Vagina (tissue), 2 donors: ENCODE data around the gene UGT2B28.
"Not testable (repeated sequence)": the region's sequence is repeated elsewhere in the genome, so short reads cannot be mapped to it uniquely, and the experiment has no call there.

Experiments used
- POLR2AphosphoS5 ChIP-seq, 2 donors: sonication (generic); formaldehyde crosslinking; IDR thresholded peaks; one replicate each; pipeline ENCODE4 v1.9.0; 2017; ENCODE audit warnings: antibody characterized with exemption in 2 of 2, mild to moderate bottlenecking in 2 of 2, low read depth in 1 of 2; ENCODE audit not compliant: insufficient read depth in 1 of 2
- TF ChIP-seq, protein P1 (sequence below), 3 experiments: fragments of 450-650 bp in 2 of 3; fragments of 200-600 bp in 1 of 3; sonication (generic) in 1 of 3; IDR thresholded peaks; one replicate each; pipeline ENCODE4 v1.5.1; 2017 to 2019; ENCODE audit warnings: antibody characterized with exemption in 3 of 3, mild to moderate bottlenecking in 2 of 3, moderate library complexity in 2 of 3

DNA sequence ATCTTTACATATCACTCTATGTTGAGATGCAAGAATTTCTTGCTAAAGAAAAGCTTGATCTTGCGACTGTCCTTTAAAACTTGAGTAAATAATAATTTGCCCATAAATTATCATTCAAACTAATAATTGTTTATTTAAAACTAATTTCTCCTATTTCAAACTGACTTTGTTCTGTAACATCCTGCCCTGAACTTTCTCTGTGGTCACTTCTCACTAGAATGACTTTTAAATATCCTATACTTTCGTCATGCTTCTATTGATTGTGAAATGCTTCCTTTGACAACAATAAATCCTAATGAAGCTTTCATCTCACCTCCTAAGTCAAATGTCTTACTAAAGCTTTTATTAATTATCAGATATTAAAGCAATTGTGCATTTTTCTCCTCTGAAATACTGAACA, 38.5 kb upstream of the UGT2B28 start:
- TF ChIP-seq, protein P1, sequence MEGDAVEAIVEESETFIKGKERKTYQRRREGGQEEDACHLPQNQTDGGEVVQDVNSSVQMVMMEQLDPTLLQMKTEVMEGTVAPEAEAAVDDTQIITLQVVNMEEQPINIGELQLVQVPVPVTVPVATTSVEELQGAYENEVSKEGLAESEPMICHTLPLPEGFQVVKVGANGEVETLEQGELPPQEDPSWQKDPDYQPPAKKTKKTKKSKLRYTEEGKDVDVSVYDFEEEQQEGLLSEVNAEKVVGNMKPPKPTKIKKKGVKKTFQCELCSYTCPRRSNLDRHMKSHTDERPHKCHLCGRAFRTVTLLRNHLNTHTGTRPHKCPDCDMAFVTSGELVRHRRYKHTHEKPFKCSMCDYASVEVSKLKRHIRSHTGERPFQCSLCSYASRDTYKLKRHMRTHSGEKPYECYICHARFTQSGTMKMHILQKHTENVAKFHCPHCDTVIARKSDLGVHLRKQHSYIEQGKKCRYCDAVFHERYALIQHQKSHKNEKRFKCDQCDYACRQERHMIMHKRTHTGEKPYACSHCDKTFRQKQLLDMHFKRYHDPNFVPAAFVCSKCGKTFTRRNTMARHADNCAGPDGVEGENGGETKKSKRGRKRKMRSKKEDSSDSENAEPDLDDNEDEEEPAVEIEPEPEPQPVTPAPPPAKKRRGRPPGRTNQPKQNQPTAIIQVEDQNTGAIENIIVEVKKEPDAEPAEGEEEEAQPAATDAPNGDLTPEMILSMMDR (IDR thresholded peaks at IDR 0.05), result not testable (repeated sequence)
- TF ChIP-seq POLR2AphosphoS5 (IDR thresholded peaks at IDR 0.05; ENCODE audit: insufficient read depth in 1 of 2, low read depth in 1 of 2), result not testable (repeated sequence)
